ENCODE results near the gene WDR33.

- TF ChIP-seq POLR2A (IDR thresholded peaks at IDR 0.05) (peak; percentile 94 to 95), CTCF (IDR thresholded peaks at IDR 0.05) (no peak)
These were observed 109.7 kb downstream of the WDR33 start, which contains the start of gene SFT2D3 for GRCh38 chr2:127701193-127701650.
